ENCODE data around the gene VPS37B. TPM values are rescaled to one million over a fixed set of nuclear protein-coding genes. Genes with fewer than 3 reads are reported as not detected.

The VPS37B gene
- total and polyA plus RNA-seq, 8 donors: 13.5 to 30.1 (median 18.6) TPM

GRCh38 chr12:122852336-122853275 is 43.3 kb downstream of the VPS37B start:
- WGBS, 2 donors: 63 to 68% methylated on average over 18 of the region's 18 CpGs
- ATAC-seq (peak in 2 of 4 donors; percentile 25 to 37), DNase-seq (peak in 1 of 6 donors; percentile 24), FAIRE-seq (no peak)
- Histone ChIP-seq H3K4me3 (no peak overlapping the region), H3K36me3 (peaks cover 0 to 41% (median 15%) of the 10 kb centered on the region in 3 donors), H3K9me3 (no peaks in the 10 kb centered on the region), H3K27me3 (no peaks in the 10 kb centered on the region), H3K27ac (no peak overlapping the region), H3K4me1 (no peaks in the 10 kb centered on the region)
- no peak for TF ChIP-seq CTCF (IDR thresholded peaks at IDR 0.05)
- intact Hi-C loops (cut with DNase I): loop anchor here in 1 of 3 donors (10.0 kb wide), 1 partner anchor 102 kb away; no protein-coding TSS in a partner anchor

GRCh38 chr12:122851820-122852219 is 44.1 kb downstream of the VPS37B start:
- ATAC-seq: no peak
- Histone ChIP-seq H3K4me1 (no peaks in the 10 kb centered on the region), H3K9me3 (no peaks in the 10 kb centered on the region), H3K27ac (no peak overlapping the region), H3K4me3 (no peak overlapping the region), H3K36me3 (peaks cover 0 to 41% (median 15%) of the 10 kb centered on the region in 3 donors), H3K27me3 (no peaks in the 10 kb centered on the region)
- no peak for FAIRE-seq
- DNase-seq: no peak
- intact Hi-C loops (cut with DNase I): loop anchor here in 1 of 3 donors (10.0 kb wide), 1 partner anchor 103 kb away; no protein-coding TSS in a partner anchor
- WGBS, 2 donors: 89 to 93% methylated on average over 5 of the region's 5 CpGs
- TF ChIP-seq CTCF (IDR thresholded peaks at IDR 0.05): no peak

- Histone ChIP-seq H3K27ac (no peak overlapping the region), H3K4me1 (no peaks in the 10 kb centered on the region), H3K4me3 (no peak overlapping the region), H3K36me3 (peaks cover 0 to 36% (median 7%) of the 10 kb centered on the region in 3 donors), H3K9me3 (no peaks in the 10 kb centered on the region), H3K27me3 (no peaks in the 10 kb centered on the region)
- peak in 2 of 6 donors; percentile 15 to 53 for DNase-seq
- FAIRE-seq: no peak
- no peak for TF ChIP-seq CTCF (IDR thresholded peaks at IDR 0.05)
- no peak for ATAC-seq
- WGBS, 2 donors: 88 to 91% methylated on average over 24 to 27 of the region's 27 CpGs
- intact Hi-C loops (cut with DNase I): loop anchor here in 1 of 3 donors (10.0 kb wide), 1 partner anchor 104 kb away; no protein-coding TSS in a partner anchor
Measured at GRCh38 chr12:122850695-122851350, 45.1 kb downstream of the VPS37B start.

GRCh38 chr12:122850048-122850445 is 45.9 kb downstream of the VPS37B start:
- WGBS, 2 donors: 91 to 93% methylated on average over 12 to 14 of the region's 14 CpGs
- H3K4me1 ChIP-seq: no peaks in the 10 kb centered on the region
- no peak for TF ChIP-seq CTCF (IDR thresholded peaks at IDR 0.05)
- H3K27me3 ChIP-seq: no peaks in the 10 kb centered on the region
- intact Hi-C loops (cut with DNase I): loop anchor here in 1 of 3 donors (10.0 kb wide), 1 partner anchor 105 kb away; no protein-coding TSS in a partner anchor
- FAIRE-seq (no peak), ATAC-seq (no peak), DNase-seq (peak in 2 of 6 donors; percentile 17 to 51)
- H3K9me3 ChIP-seq: no peaks in the 10 kb centered on the region
- H3K27ac ChIP-seq: no peak overlapping the region
- H3K4me3 ChIP-seq: no peak overlapping the region
- H3K36me3 ChIP-seq: peaks cover 0 to 29% (median 7%) of the 10 kb centered on the region in 3 donors

All from pancreas (tissue), 10 donors.